SK-N-SH (cell line): ENCODE results near the gene C15orf39. TPM values are rescaled to one million over a fixed set of nuclear protein-coding genes. Genes with fewer than 3 reads are reported as not detected.

ENCODE experiments used
- CTCF ChIA-PET: fragments of 300-600, 350-600 bp; formaldehyde crosslinking; extraction: SDS; loops from one replicate; lab custom pipeline; 2021; lab: Yijun Ruan, JAX
- POLR2A ChIA-PET: fragments of 350-600 bp; sonication (Branson Sonifier 250); formaldehyde crosslinking; extraction: SDS; loops from one replicate; lab custom pipeline; 2020; ENCODE audit warnings: antibody characterized with exemption, inconsistent platforms; lab: Yijun Ruan, JAX
- DNase-seq: peaks from one replicate; pipeline ENCODE4 v3.0.0; 2012
- H2AFZ ChIP-seq: fragments of 200-600 bp; sonication (generic); 2 replicates; pipeline ENCODE4 v1.8.1; 2016; ENCODE audit warnings: antibody characterized with exemption, mild to moderate bottlenecking, low read depth
- H3F3A ChIP-seq: fragments of 200-600 bp; sonication (generic); replicated peaks from 2 replicates; pipeline ENCODE3; 2016; ENCODE audit warnings: antibody characterized with exemption, mild to moderate bottlenecking; ENCODE audit not compliant: insufficient read depth
- H3K27ac ChIP-seq, 2 experiments: fragments of 200-500 bp in 1 of 2; fragments of 200-600 bp in 1 of 2; sonication (Bioruptor generic) in 1 of 2; sonication (generic), shearing (Covaris generic) in 1 of 2; 2 replicates each; pipeline versions ENCODE4 v1.5.1 to v1.6.1; 2014 to 2016; ENCODE audit warnings: low read depth in 2 of 2, inconsistent platforms in 1 of 2, low read length in 1 of 2, mild to moderate bottlenecking in 1 of 2, mixed read lengths in 1 of 2
- H3K27me3 ChIP-seq: fragments of 200-600 bp; sonication (generic), shearing (Covaris generic); 2 replicates; pipeline ENCODE4 v1.6.1; 2016; ENCODE audit warnings: mixed run types; ENCODE audit not compliant: insufficient read depth
- H3K36me3 ChIP-seq, 2 experiments: fragments of 200-500 bp in 1 of 2; fragments of 200-600 bp in 1 of 2; sonication (Bioruptor generic) in 1 of 2; sonication (generic) in 1 of 2; replicated peaks in 1 of 2; 2 replicates each; pipeline versions ENCODE3 to v1.5.1; 2014 to 2016; ENCODE audit warnings: low read length in 1 of 2, mild to moderate bottlenecking in 1 of 2; ENCODE audit not compliant: insufficient read depth in 2 of 2, control insufficient read depth in 1 of 2
- H3K4me1 ChIP-seq, 2 experiments: fragments of 200-500 bp in 1 of 2; fragments of 200-600 bp in 1 of 2; sonication (Bioruptor generic) in 1 of 2; sonication (generic), shearing (Covaris generic) in 1 of 2; 2 replicates each; pipeline versions ENCODE4 v1.5.1 to v1.6.1; 2014 to 2016; ENCODE audit warnings: low read depth in 1 of 2, low read length in 1 of 2, mixed run types in 1 of 2; ENCODE audit not compliant: insufficient read depth in 2 of 2, control insufficient read depth in 1 of 2
- H3K4me2 ChIP-seq: fragments of 200-600 bp; sonication (generic), shearing (Covaris generic); 2 replicates; pipeline ENCODE4 v1.6.1; 2017; ENCODE audit warnings: mixed run types
- H3K4me3 ChIP-seq, 2 experiments: fragments of 200-500 bp in 1 of 2; fragments of 200-600 bp in 1 of 2; sonication (Bioruptor generic) in 1 of 2; sonication (generic), shearing (Covaris generic) in 1 of 2; 2 replicates each; pipeline versions ENCODE4 v1.5.1 to v1.8.1; 2014 to 2016; ENCODE audit warnings: low read depth in 2 of 2, inconsistent platforms in 1 of 2, low read length in 1 of 2, mild to moderate bottlenecking in 1 of 2, mixed read lengths in 1 of 2, moderate library complexity in 1 of 2
- H3K79me2 ChIP-seq: fragments of 200-600 bp; sonication (generic); 2 replicates; pipeline ENCODE4 v1.8.1; 2017; ENCODE audit warnings: mild to moderate bottlenecking; ENCODE audit not compliant: insufficient read depth
- H3K9ac ChIP-seq: fragments of 200-600 bp; sonication (generic); 2 replicates; pipeline ENCODE4 v1.6.1; 2017; ENCODE audit warnings: mixed run types
- H3K9me2 ChIP-seq: fragments of 200-600 bp; sonication (generic); 2 replicates; pipeline ENCODE4 v1.6.1; 2017; ENCODE audit warnings: mixed run types
- H3K9me3 ChIP-seq: fragments of 200-600 bp; sonication (generic); 2 replicates; pipeline ENCODE4 v1.6.1; 2017; ENCODE audit warnings: mixed run types, mild to moderate bottlenecking, moderate library complexity
- H4K20me1 ChIP-seq: fragments of 200-600 bp; sonication (generic); 2 replicates; pipeline ENCODE4 v1.6.1; 2017; ENCODE audit warnings: mild to moderate bottlenecking, mixed run types; ENCODE audit not compliant: insufficient read depth
- CHD2 ChIP-seq: fragments of 150-350 bp; IDR thresholded peaks from 2 replicates; pipeline ENCODE4 v1.6.1; 2018; ENCODE audit warnings: low read length; ENCODE audit not compliant: partially characterized antibody
- CTCF ChIP-seq: fragments of 200-600 bp; sonication (generic); IDR thresholded peaks from 2 replicates; pipeline ENCODE4 v1.6.1; 2017; ENCODE audit warnings: antibody characterized with exemption, mild to moderate bottlenecking, moderate library complexity
- FOXJ3 ChIP-seq: sonication (generic); formaldehyde crosslinking; IDR thresholded peaks from 2 replicates; pipeline ENCODE4 v1.5.1; 2020; ENCODE audit warnings: mild to moderate bottlenecking, missing genetic modification reagents
- GABPA ChIP-seq: IDR thresholded peaks from 2 replicates; pipeline ENCODE4 v1.4.0; 2012; ENCODE audit warnings: low read depth, mild to moderate bottlenecking
- GATA2 ChIP-seq: sonication (generic); formaldehyde crosslinking; IDR thresholded peaks from 2 replicates; pipeline ENCODE4 v1.5.0; 2020; ENCODE audit warnings: mild to moderate bottlenecking, missing genetic modification reagents
- IRF3 ChIP-seq: fragments of 150-350 bp; IDR thresholded peaks from 2 replicates; pipeline ENCODE4 v1.6.1; 2016; ENCODE audit warnings: mild to moderate bottlenecking, low read depth, low read length
- JUND ChIP-seq: IDR thresholded peaks from 2 replicates; pipeline ENCODE4 v1.4.0; 2012
- MXI1 ChIP-seq: IDR thresholded peaks from 2 replicates; pipeline ENCODE4 v1.6.1; 2012; ENCODE audit warnings: mild to moderate bottlenecking, low read depth, low read length, improper control_type of control experiment
- NFIC ChIP-seq: IDR thresholded peaks from 2 replicates; pipeline ENCODE4 v1.4.0; 2012; ENCODE audit warnings: borderline replicate concordance
- NRF1 ChIP-seq: IDR thresholded peaks from 2 replicates; pipeline ENCODE4 v1.6.1; 2012; ENCODE audit warnings: low read depth, mild to moderate bottlenecking, low read length
- RAD21 ChIP-seq: IDR thresholded peaks from 2 replicates; pipeline ENCODE4 v1.6.1; 2012; ENCODE audit warnings: mild to moderate bottlenecking, low read length
- TAF1 ChIP-seq: IDR thresholded peaks from 2 replicates; pipeline ENCODE4 v1.6.1; 2012; ENCODE audit warnings: low read depth, mild to moderate bottlenecking, low read length, moderate library complexity, borderline replicate concordance
- TEAD4 ChIP-seq: IDR thresholded peaks from 2 replicates; pipeline ENCODE4 v1.4.0; 2012; ENCODE audit warnings: mild to moderate bottlenecking, borderline replicate concordance; ENCODE audit not compliant: insufficient read depth
- USF1 ChIP-seq: IDR thresholded peaks from 2 replicates; pipeline ENCODE4 v1.4.0; 2012; ENCODE audit warnings: low read depth, borderline replicate concordance
- USF2 ChIP-seq: fragments of 150-350 bp; IDR thresholded peaks from 2 replicates; pipeline ENCODE4 v1.6.1; 2017; ENCODE audit warnings: antibody characterized with exemption, low read length, low read depth, borderline replicate concordance
- YY1 ChIP-seq: IDR thresholded peaks from 2 replicates; pipeline ENCODE4 v1.4.0; 2012; ENCODE audit warnings: low read depth, mild to moderate bottlenecking
- WGBS: methylation state at CpG from one replicate; pipeline ENCODE4 v1.1.6; 2017; ENCODE audit warnings: low lambda C conversion rate; 5-methylcytosine and 5-hydroxymethylcytosine counted together
- polyA plus RNA-seq, 3 experiments: library from polyadenylated mRNA; depleted of rRNA; stranded (reverse); fragments of >200 nt; gene quantifications; 2 replicates each; pipeline ENCODE4 v1.2.3, GENCODE V29; 2012

Gene C15orf39
- polyA plus RNA-seq, 1 of the 3 experiments (the other 2 are of a cell fraction): 2.5 TPM

- Histone ChIP-seq H2AFZ (no peak overlapping the region), H3K9me2 (no peaks in the 10 kb centered on the region), H3K9ac (no peak overlapping the region), H4K20me1 (no peaks in the 10 kb centered on the region), H3K27ac (no peak overlapping the region), H3K79me2 (no peaks in the 10 kb centered on the region), H3K36me3 (no peaks in the 10 kb centered on the region), H3F3A (no peaks in the 10 kb centered on the region), H3K4me2 (no peak overlapping the region), H3K27me3 (no peaks in the 10 kb centered on the region), H3K4me3 (no peak overlapping the region), H3K9me3 (no peaks in the 10 kb centered on the region), H3K4me1 (no peaks in the 10 kb centered on the region)
- 77% methylated on average over 8 of the region's 8 CpGs for WGBS
- no peak for DNase-seq
- ChIA-PET CTCF (interaction anchor here (0.6 kb wide), 1 partner anchor 305 kb away, joined by 3 read pairs; no protein-coding TSS in a partner anchor), POLR2A (no interaction called here)
- TF ChIP-seq TAF1: no peak
- no peak for TF ChIP-seq GABPA
- no peak for TF ChIP-seq FOXJ3 (CRISPR knock-in tag)
- no peak for TF ChIP-seq NFIC
- no peak for TF ChIP-seq IRF3
- no peak for TF ChIP-seq USF1
- no peak for TF ChIP-seq TEAD4
- TF ChIP-seq NRF1: no peak
- no peak for TF ChIP-seq YY1
- no peak for TF ChIP-seq CHD2
- TF ChIP-seq JUND: no peak
- no peak for TF ChIP-seq CTCF
- TF ChIP-seq USF2: no peak
- TF ChIP-seq MXI1: no peak
- TF ChIP-seq RAD21: no peak
- no peak for TF ChIP-seq GATA2 (CRISPR knock-in tag)
These were observed 48.0 kb upstream of the C15orf39 start for GRCh38 chr15:75153565-75154276.
